Activated B cell treated with CpG ODN at 0.5 μM for 24 hours (primary cell): ENCODE results near the gene ZNF273. TPM values are rescaled to one million over a fixed set of nuclear protein-coding genes. Genes with fewer than 3 reads are reported as not detected.

Source experiments
- ATAC-seq: fragments of 200-7000 bp; cut with Tn5 transposase; one replicate; pipeline ENCODE4 v1.10.0; 2021; ENCODE audit warnings: low read depth, mild to moderate bottlenecking, moderate library complexity
- CTCF ChIA-PET: fragments of 350-600 bp; sonication (Branson Sonifier 250); formaldehyde crosslinking; loops from one replicate; lab custom pipeline; 2021; ENCODE audit warnings: antibody characterized with exemption; lab: Charles Lee
- POLR2A ChIA-PET: fragments of 350-600 bp; sonication (Branson Sonifier 250); formaldehyde crosslinking; loops from one replicate; lab custom pipeline; 2021; ENCODE audit warnings: antibody characterized with exemption; lab: Charles Lee
- DNase-seq: peaks from one replicate; pipeline ENCODE4 v3.0.0; 2022
- H3K27ac Mint-ChIP-seq: one replicate; pipeline ENCODE4 v1.8.0; 2020; ENCODE audit warnings: mixed read lengths
- H3K27me3 Mint-ChIP-seq: one replicate; pipeline ENCODE4 v1.8.0; 2021; ENCODE audit warnings: mixed read lengths
- H3K36me3 Mint-ChIP-seq: one replicate; pipeline ENCODE4 v1.8.0; 2021; ENCODE audit warnings: low read depth, mixed read lengths
- H3K4me1 Mint-ChIP-seq: one replicate; pipeline ENCODE4 v1.8.0; 2021; ENCODE audit warnings: mixed read lengths
- H3K4me3 Mint-ChIP-seq: one replicate; pipeline ENCODE4 v1.8.0; 2020; ENCODE audit warnings: mild to moderate bottlenecking, mixed read lengths
- H3K9me3 Mint-ChIP-seq: one replicate; pipeline ENCODE4 v1.8.0; 2020; ENCODE audit warnings: mixed read lengths
- intact Hi-C: fragments of 100-400 bp; cut with micrococcal nuclease; formaldehyde crosslinking; loops from one replicate; pipeline ENCODE4 v1.15.1; 2024
- total RNA-seq: library from RNA; stranded (reverse); gene quantifications from 2 replicates; pipeline ENCODE4 v1.2.3, GENCODE V29; 2022
- TF ChIP-seq, protein P1 (sequence below): fragments of 200-600 bp; IDR thresholded peaks from one replicate; pipeline ENCODE4 v1.8.0; 2022; ENCODE audit warnings: antibody characterized with exemption, mild to moderate bottlenecking

The ZNF273 gene
- total RNA-seq, 1 donor from 2014 or later, result 12.3 TPM

DNA sequence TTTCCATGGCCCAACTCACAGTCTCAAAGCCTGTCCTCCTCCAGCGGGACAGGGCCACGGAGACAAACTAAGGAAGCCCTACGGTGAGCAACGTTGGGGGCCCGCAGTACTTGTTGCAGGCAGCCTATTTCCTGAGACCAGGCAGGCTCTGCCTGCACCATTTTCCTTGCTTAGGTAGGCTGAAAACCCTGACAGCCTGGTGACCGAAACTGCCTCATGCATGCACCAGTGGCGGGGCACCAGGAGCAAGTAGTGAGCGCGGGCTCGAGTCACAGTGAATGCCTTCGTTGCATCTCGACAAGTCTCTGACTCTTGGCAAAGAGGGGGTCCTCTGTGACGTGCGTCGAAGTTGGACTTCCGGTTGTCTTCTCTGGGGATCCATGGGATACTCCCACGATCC is 23.3 kb upstream of the ZNF273 start:
- H3K36me3 Mint-ChIP-seq, result no peaks in the 10 kb centered on the region
- ChIA-PET CTCF (no interaction called here), POLR2A (no interaction called here)
- TF ChIP-seq, protein P1, sequence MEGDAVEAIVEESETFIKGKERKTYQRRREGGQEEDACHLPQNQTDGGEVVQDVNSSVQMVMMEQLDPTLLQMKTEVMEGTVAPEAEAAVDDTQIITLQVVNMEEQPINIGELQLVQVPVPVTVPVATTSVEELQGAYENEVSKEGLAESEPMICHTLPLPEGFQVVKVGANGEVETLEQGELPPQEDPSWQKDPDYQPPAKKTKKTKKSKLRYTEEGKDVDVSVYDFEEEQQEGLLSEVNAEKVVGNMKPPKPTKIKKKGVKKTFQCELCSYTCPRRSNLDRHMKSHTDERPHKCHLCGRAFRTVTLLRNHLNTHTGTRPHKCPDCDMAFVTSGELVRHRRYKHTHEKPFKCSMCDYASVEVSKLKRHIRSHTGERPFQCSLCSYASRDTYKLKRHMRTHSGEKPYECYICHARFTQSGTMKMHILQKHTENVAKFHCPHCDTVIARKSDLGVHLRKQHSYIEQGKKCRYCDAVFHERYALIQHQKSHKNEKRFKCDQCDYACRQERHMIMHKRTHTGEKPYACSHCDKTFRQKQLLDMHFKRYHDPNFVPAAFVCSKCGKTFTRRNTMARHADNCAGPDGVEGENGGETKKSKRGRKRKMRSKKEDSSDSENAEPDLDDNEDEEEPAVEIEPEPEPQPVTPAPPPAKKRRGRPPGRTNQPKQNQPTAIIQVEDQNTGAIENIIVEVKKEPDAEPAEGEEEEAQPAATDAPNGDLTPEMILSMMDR, result no peak
- peaks cover 39% of the 10 kb centered on the region for H3K27me3 Mint-ChIP-seq
- no peak overlapping the region for H3K4me3 Mint-ChIP-seq
- H3K27ac Mint-ChIP-seq, result no peak overlapping the region
- no peak for ATAC-seq
- DNase-seq, result no peak
- intact Hi-C loops, result loop anchor here (10.0 kb wide), 1 partner anchor 245 kb away; no protein-coding TSS in a partner anchor
- peaks cover 20% of the 10 kb centered on the region for H3K4me1 Mint-ChIP-seq
- peaks cover 2% of the 10 kb centered on the region for H3K9me3 Mint-ChIP-seq

DNA sequence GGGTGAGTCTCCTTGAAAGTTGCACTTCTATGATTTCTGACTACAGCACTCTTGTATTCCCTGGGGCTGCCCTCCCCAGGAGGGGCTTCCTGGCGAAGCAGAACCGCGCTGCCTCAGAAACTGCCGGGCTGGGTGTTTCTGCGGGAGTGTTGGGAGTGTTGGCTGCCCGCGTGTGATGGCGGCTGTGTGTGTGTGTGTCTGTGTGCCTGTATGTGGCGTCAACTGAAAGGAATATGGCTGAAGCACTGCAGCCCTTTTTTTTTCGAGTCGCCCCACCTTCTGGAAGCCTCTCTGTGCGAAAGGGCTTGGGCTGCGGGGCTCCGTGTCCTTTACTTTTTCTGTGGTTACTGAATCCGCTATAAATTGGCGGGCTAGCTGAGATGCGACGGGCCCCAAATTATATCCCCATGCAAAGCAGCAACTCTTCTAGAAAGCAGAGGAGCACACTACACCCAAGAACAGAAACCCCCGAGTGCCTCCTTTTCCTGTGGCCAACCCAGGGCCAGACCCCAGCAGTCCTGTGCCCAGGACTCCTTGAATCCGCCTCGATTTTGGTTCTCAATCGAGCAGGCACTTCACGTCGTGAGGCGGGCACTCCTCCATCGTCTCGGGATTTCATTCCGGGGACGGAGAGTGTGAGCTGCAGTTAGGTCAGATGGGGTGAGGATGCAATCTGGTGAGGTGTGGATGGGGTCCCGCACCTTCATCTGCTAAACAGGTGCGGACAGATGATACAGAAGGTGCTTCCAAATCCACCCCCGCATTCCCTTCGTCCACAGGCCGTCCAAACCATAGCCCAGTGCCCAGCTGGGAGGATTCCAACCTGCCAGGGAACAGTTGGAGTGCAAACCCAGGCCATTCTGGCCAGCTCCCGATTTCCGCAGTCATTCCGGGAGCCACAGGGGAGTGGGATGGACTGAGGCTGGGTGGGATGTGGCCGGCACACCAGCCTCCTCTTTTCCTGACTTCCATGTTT is 22.5 kb upstream of the ZNF273 start:
- peaks cover 20% of the 10 kb centered on the region for H3K4me1 Mint-ChIP-seq
- no peaks in the 10 kb centered on the region for H3K36me3 Mint-ChIP-seq
- H3K27ac Mint-ChIP-seq, result no peak overlapping the region
- CTCF ChIA-PET, result no interaction called here
- H3K9me3 Mint-ChIP-seq, result peaks cover 2% of the 10 kb centered on the region
- peaks cover 47% of the 10 kb centered on the region for H3K27me3 Mint-ChIP-seq
- ATAC-seq (no peak), DNase-seq (peak; percentile 4)
- POLR2A ChIA-PET, result no interaction called here
- H3K4me3 Mint-ChIP-seq, result no peak overlapping the region
- intact Hi-C loops, result loop anchor here (10.0 kb wide), 1 partner anchor 246 kb away; no protein-coding TSS in a partner anchor
- TF ChIP-seq, protein P1, result no peak

DNA sequence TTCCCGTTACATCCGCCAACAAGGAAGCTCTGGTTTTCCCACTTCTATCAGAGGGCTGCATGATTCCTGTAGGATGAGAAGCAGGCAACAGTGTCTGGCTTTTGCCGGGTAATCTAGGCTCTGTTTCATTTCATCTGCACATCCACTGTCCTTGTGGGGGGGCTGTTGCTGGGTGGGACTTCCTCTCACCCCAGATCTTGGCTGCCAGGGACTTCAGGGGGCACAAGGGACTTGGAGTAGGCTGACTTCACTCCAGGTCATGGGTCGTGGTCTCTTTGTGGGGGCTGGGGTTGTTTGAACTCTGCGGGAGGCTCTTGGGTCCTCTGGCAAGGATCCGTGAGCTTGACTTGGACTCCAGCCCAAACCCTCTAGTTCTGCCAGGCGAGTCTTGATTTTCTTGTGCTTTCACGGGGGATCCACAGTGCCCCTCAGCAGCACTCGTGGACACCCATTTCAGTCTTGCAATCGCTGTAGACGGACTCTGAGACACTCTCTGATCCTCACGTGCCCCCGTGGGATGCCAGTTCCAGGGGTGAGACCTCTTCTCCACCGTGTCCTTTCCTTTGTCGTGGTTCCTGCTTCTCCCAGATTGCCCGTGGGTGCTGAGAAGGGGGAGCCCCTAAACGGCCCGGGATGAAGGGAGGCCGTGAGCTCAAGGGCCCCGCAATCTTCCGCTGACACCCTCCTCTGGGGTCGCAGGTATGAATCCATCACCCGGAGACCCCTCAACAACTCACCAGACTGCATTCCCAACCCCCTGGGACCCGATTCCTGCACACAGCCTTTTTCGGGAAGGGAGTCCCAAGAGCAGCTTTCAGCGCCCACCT is 21.4 kb upstream of the ZNF273 start:
- Mint-ChIP-seq H3K4me1 (peaks cover 20% of the 10 kb centered on the region), H3K36me3 (no peaks in the 10 kb centered on the region), H3K4me3 (peak overlapping the region; percentile 77), H3K27ac (no peak overlapping the region), H3K27me3 (peaks cover 58% of the 10 kb centered on the region), H3K9me3 (peaks cover 2% of the 10 kb centered on the region)
- ChIA-PET POLR2A (no interaction called here), CTCF (no interaction called here)
- intact Hi-C loops, result loop anchor here (10.0 kb wide), 1 partner anchor 247 kb away; no protein-coding TSS in a partner anchor
- no peak for DNase-seq
- TF ChIP-seq, protein P1, result no peak
- no peak for ATAC-seq

DNA sequence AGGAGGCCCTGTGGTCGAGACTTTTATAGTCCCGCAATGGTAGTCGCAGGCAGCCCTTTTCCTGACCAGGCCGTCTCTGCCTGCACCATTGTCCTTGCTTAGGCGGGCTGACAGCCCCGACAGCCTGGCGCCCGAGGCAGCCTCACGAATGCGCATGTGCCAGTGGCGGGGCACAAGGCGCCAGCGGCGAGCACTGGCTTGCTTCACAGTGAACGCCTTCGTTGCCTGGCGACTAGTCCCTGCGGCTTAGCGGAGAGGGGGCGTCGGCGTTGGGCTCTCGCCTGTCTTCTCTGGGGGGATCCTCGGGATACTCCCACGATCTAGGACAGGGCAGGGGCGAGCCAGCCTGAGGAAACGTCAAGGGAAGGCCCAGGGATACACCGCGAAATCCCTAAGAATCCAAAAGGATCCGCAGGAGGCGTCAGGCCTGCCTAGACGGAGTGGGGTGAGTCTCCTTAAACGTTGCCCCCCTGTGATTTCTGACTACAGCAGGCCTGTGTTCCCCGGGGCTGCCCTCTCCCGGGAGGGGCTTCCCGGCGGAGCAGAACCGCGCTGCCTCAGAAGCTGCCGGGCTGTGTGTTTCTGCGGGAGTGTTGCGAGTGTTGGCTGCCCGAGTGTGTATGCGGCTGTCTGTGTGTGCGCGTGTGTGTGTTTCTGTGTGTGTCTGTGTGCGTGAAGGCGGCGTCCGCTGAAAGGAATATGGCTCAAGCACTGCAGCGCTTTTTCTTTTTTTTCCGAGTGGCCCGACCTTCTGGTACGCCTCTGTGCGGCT is 20.5 kb upstream of the ZNF273 start:
- intact Hi-C loops, result loop anchor here (10.0 kb wide), 1 partner anchor 248 kb away; no protein-coding TSS in a partner anchor
- Mint-ChIP-seq H3K36me3 (no peaks in the 10 kb centered on the region), H3K9me3 (peaks cover 2% of the 10 kb centered on the region), H3K27ac (no peak overlapping the region), H3K4me3 (peak overlapping the region; percentile 77), H3K4me1 (peaks cover 15% of the 10 kb centered on the region), H3K27me3 (peaks cover 65% of the 10 kb centered on the region)
- CTCF ChIA-PET, result no interaction called here
- POLR2A ChIA-PET, result no interaction called here
- ATAC-seq, result peak; percentile 62
- TF ChIP-seq, protein P1, result no peak
- DNase-seq, result no peak
